Superior temporal gyrus (tissue), 1 donor: ENCODE results near the gene PPFIA1.
"Not testable (repeated sequence)": the region's sequence is repeated elsewhere in the genome, so short reads cannot be mapped to it uniquely, and the experiment has no call there.

Experiments
- DNase-seq: peaks from one replicate; pipeline ENCODE4 v3.0.0-alpha.2; 2016; ENCODE audit errors: extremely low spot score

PPFIA1 gene

DNA sequence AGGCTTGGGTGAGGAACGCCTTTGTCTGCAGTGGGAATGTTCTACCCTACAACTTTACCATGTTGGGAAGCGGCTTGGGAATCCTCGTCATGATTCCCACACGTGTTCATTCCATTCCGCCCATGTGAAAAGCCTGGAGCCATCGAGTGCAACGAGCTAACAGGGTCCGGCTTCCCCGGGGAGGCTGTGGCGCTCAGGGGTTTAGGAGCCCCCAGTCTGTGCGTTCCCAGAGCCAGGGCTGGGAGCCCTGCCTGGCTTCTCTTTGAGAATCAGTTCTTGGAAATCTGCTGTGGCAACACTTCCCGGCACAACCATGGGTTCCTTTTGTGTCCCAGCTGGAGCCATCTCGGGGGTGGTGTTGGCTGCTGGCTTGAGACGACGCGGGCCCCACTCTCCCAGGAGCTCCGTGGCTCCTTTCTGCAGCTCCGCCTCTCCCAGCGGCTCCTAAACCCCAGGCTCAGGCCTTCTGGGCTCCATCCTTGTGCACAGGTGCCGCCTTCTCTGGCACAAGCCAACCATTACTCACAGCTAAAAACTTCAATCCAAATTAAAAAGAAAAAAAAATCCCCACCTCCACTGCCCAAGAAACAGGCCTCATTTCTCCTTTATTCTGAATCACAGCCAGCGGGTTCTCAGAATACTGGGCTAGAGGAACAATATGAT lies 18.7 kb upstream of the PPFIA1 start:
- no peak for DNase-seq

DNA sequence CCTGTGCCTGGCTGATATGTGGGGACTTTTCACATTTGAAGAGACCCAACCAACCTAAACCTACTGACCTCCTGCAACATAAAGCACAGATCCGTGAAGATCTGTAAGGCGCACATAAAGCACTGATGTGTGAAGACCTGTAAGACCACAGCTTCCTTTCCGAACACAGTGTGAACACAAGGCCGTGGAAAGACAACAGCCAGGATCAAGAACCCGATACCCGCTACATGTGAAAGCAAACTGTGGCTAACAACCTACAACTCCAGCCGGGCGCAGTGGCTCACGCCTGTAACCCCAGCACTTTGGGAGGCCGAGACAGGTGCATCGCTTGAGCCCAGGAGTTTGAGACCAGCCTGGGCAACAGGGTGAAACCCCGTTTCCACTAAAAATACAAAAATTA lies 17.6 kb upstream of the PPFIA1 start:
- no peak for DNase-seq

DNA sequence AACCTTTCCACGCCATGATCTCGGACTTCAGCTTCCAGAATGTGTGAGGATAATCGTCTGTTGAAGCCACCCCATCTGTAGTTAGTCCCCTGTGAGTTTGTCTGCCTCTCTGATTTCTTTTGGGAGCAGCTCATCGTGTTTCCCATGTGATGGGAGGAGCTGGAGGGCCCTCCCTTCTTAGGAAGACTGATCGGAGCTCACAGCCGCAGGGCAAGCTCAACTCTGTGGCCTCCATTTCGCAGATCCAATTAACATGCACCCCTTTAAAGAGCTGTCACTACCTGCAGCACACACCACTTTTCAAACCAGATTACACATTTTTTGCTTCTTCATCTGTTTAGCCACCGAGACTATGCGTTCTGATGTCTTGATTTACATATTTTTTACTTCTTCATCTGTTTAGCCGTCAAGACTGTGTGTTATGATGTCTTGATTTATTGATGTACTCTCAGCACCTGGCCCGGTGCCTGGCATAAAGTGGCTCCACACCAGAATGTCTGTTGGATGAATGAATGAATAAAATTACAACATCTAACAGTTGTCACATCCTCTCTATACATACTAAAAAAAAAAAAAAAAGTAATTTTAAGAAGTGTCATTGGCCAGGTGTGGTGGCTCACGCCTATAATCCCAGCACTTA lies 14.9 kb upstream of the PPFIA1 start:
- DNase-seq = no peak

DNA sequence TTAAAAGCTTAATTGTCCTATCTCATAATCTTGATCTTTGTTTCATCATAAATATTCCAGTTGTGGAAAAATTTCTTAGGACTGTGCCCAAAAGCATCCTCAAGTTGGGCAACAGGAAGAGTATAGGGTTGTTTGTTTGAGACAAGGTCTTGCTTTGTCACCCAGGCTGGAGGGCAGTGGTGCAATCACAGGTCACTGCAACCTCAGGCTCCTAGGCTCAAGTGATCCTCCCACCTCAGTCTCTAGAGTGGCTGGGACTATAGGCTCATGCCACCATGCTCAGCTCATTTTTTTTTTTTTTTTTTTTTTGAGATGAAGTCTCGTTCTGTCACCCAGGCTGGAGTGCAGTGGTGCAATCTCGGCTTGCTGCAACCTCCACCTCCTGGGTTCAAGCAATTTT lies 11.4 kb upstream of the PPFIA1 start:
- DNase-seq = not testable (repeated sequence)

DNA sequence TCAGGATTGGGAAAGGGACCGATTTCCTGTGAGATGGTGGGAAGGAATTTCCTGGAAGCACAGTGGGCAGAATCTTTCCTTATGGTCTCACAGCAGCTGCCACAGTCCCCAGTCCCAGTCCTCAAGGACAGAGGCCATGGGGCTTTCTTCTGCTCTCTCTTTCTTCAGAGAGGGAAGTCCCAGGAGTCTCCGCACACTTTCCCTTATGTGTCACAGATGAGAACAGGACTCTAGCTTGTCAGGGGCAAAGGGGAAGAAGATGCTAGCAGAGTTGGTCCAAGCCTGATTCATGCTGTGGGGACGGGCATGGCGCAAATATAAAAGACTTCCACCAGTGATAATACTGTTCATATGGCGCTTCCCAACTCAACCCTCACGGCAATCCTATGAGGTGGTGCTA lies 7.5 kb upstream of the PPFIA1 start:
- DNase-seq = no peak

DNA sequence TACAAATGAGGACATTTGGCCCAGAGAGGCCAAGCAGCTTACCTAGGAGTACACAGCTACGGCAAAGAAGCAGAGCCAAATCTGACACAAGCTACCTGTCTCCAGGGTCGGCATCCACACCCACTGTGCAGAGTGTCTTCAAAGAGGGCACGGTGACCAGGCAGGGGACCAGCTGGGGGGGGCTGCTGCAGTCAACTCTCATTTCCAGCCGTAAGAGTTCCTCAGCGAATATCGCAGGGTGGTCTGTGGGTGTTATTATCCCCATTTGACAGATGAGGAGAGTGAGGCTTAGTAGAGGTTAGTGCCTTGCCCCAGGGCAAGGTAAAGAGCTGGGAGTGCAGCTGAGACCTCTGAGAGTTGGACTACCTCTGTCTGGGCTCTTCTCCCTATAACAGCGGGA lies 7.1 kb upstream of the PPFIA1 start:
- no peak for DNase-seq

DNA sequence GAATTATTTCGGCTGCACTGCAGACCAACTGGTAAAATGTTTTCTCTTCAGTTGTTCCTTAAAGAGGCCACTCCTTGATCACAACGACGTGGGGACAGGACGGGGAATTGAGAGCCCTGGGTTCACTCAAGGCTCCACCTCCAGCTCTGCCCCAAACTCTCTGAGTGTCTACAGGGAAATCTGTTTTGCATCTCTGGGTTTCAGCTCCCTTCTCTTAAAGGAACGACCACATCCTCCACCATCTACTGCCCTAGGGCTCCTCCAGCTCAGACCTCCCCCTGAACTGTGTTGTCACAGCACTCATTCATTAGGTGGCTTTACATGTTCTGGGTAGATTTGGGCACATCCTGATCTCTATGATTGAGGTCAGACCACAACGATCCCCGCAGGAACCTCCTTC lies 5.1 kb upstream of the PPFIA1 start:
- no peak for DNase-seq

DNA sequence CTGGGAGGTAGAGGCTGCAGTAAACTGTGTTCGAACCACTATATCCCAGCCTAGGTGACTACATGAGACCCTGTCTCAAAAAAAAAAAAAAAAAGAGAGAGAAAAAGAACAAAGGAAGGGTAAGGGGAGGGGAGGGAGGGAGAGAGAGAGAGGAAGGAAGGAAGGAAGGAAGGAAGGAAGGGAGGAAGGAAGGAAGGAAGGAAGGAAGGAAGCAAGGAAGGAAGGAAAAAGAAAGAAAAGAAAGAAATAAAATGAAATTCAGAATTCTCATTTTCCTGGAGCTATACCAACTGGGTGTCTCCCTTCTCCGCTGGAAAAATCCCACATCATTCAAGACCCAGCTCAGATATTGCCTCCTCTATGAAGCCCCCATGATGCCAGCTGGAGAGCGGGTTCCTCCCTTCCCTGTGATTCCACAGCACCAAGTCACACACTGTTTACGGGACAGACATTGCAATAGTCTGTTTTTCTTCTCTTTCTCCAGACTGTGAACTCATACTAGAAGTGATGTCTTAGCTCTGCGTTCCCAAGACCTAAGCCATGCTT lies 3.0 kb upstream of the PPFIA1 start:
- no peak for DNase-seq

DNA sequence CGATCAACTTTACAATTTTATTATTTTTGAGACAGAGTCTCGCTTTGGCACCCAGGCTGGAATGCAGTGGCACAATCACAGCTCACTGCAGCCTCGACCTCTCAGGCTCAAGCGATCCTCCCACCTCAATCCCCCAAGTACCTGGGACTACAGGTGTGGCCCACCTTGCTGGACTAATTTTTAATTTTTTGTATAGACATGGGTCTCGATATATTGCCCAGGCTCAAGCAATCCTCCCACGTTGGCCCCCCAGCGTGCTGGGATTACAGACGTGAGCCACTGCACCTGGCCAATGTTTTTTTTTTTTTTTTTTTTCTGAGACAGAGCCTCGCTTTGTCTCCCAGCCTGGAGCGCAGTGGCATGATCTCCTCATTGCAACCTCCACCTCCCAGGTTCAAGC lies 2.0 kb upstream of the PPFIA1 start:
- DNase-seq = no peak

DNA sequence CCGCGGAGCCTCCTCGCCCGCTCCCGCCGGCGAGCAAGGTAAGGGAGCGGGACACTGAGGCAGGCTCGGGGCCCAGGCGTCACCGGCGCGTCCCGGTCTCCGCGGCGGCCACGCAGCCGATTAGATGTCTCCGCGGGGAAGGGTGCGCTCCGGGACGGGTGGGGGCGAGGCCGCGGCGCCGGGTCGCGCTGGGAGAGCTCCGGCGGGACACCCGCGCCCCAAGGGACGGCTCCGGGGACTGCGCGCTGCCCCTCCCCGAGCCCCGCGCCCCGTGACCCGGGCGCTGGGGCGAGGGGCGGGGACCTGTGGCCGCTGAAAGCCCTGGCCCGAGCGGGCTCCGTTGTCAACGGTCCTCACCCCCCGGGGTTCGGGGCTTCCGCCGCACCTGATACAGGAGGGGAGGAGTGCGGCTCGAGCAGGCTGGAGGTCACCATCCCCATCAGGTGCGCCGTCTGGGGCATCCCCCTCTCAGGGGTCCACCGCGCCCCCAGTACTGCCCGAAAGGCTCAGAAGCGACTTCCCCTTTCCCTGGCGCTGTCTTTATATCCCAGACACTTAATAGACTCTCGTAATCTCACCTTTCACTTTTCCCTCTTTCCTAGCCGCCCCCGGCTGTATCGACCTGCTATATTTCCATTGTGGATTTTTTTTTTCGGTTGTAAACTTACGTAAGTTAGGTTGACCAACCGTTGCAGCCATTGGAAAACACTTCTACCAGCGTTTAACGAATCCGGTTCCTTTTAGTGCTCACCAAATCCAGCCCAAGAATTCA lies 573 bp downstream of the PPFIA1 start:
- DNase-seq = no peak

DNA sequence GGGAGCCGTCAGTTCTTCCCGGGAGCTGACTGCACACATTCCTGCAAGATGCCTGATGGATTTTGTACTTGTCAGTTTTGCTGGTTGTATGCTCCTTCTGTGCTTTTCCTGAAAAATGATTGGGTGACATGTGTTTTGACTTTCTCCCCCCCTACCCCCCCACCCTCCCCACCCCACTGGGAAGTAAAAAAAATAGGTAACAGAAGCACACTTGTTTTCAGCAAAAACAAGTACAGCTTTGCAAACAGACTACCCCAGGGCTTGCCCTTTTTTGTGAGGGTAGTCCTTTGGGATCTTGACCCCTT lies 1.1 kb downstream of the PPFIA1 start:
- DNase-seq = no peak

DNA sequence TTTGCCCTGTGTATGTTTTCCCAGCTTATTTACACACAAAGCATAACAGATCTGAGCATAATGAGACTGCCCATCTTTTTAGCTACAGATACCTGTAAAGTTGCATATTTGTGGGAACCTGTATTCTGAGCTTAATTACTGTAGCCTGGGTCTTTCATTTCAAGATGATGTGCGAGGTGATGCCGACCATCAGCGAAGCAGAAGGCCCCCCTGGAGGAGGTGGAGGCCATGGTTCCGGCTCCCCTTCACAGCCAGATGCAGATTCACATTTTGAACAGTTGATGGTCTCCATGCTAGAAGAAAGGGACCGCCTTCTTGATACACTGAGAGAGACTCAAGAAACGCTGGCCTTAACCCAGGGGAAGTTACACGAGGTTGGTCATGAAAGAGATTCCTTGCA lies 1.5 kb downstream of the PPFIA1 start:
- DNase-seq = no peak

DNA sequence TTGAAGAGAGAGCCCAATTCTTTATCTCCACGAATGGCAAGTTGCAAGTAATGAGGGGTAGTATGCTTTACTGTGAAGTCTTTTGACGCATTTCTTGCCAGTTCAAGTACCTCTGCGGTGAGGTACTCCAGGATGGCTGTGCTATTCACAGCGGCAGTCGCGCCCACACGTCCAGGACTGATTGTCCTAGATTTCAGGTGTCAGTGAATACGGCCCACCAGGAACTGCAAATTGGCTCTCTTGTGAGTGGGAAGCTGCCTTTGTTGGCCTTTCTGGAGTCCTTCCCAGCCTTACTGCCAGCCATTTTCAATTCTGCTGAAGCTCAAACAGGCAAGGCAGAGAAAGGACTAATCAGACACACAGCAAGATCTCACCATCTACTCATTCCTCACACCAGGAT lies 8.5 kb downstream of the PPFIA1 start:
- DNase-seq = peak; percentile 61

DNA sequence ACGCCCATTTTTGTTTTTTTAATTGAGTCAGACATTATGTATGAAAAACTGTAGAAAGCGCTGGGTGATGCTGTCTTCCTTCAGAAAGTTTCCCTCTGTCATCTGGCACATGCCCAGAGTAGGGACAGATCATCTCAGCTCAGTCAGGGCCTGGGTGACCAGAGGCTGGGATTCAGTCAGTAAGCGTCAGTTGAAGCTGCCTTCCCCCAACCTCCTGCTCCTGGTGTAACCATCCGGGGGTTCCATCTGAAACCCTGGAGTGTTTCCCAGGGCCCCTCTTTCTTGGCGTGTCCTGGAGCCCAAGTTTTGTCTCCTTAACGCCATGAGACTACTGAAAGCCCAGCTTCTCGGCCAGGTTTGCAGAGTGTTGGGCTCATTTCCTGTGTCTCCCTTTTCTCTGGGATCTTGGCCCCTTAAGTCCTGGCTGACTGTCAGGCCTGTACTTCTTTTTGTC lies 10.7 kb downstream of the PPFIA1 start:
- DNase-seq = no peak

DNA sequence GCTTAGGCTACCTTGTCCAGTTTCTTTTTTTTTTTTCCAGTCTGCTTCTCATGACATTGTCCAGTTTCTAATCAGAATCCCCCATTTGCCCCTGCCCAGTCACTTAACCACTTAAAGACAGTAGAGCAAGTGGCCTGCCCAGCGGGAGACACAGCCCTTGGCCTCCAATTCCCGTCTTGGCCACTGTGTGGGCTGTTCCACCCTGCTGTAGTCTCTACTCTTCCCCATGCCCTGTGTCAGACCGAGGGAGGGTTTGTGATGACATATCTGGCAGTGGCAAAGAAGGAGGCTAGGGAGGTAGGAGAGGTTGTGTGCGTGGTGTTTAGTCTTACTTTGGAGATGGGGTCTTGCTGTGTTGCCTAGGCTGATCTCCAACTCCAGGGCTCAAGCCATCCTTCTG lies 11.5 kb downstream of the PPFIA1 start:
- DNase-seq = no peak

DNA sequence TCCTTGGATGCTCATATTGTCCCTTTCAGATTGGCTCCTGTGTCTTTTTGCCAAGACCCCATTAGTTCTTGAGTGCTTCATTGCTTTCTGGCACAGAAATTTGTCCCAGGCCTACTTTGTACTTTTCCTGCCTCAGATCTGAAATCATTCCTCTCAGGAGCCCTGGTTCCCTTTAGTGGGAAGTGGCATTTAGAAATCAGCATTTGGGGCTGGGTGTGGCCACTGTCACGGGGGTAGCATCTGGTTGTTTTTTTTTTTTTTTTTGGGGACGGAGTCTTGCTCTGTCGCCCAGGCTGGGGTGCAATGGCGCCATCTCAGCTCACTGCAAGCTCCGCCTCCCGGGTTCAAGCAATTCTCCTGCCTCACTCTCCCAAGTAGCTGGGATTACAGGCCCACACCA lies 18.2 kb downstream of the PPFIA1 start:
- DNase-seq = no peak

DNA sequence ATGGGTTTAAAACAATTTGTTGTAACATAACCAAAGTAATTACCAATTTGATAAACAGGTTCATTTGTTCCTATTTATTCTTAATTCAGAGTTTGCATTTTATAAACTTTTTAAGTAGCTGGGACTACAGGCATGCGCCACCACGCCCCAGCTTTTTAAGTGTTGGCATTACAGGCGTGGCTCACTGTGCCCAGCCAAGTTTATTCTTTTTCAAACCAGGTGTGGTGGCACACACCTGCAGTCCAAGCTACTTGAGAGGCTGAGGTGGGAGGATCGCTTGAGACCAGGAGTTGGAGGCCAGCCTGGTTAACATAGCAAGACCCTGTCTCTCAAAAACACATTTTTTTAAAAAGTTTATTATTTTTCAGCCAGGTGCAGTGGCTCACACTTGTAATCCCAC lies 19.1 kb downstream of the PPFIA1 start:
- no peak for DNase-seq

DNA sequence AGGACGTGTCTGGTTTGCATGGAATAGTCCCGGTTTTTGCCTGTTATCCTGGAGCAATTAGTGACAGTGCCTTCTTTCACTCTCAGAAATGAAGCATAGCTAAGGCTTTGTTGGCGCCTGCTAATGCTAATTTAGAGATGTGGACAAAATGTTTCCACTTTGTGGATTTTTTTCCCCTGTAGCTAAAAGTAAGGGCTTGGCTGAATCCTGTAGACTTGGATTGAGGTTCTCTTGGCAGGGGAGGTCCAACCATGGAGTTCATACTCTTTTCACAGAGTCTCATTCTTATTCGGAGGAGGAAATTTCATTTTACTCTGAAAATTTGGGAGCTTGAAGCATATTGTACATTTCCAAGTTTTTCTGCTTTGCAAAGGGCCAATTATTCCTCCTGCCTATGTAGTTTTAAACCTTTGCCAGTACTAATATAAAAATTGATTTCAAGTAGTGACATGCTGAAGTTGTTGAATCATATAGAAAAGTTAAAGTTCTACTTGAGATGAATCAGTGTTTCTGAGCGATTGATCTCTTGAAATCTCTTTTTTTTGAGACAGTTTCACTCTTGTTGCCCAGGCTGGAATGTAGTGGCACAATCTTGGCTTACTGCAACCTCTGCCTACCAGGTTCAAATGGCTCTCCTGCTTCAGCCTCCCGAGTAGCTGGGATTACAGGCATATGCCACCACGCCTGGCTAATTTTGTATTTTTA lies 20.0 kb downstream of the PPFIA1 start:
- peak; percentile 32 for DNase-seq

DNA sequence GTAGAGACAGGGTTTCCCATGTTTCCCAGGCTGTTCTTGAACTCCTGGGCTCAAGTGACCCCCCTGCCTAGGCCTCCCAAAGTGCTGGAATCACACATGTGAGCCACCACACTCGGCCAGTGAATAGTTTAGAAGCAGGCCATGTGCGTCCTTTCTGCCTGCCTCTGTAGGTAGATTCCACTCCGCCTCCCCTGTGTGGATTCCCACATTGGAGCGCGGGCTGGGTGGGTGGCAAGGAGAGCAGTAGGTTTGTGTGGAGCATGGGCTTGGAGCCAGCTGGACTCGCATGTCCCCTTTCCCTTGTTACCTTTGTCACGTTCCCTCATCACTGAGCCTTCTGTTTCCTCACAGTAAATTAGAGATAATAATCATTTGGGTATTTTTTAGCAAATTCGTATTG lies 21.7 kb downstream of the PPFIA1 start:
- DNase-seq = no peak

DNA sequence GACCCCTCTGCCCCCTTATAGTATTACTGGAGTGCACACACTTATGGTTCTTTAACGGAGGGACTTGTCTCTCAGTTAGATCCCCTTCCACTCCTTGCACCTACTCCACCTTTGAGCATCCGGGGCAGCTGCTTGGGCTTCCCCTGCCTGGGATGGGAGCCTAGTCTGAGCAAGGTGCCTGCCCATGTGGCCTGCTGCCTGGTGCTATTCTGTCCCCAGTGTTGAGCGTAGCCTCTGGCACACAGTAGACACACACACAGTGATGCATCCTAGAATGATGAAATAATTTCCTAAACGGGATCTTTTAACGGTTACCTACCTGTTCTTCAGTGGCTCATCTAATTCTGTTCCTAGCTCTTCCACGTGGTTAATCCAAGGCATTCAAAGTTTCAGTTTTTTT lies 22.4 kb downstream of the PPFIA1 start:
- no peak for DNase-seq

DNA sequence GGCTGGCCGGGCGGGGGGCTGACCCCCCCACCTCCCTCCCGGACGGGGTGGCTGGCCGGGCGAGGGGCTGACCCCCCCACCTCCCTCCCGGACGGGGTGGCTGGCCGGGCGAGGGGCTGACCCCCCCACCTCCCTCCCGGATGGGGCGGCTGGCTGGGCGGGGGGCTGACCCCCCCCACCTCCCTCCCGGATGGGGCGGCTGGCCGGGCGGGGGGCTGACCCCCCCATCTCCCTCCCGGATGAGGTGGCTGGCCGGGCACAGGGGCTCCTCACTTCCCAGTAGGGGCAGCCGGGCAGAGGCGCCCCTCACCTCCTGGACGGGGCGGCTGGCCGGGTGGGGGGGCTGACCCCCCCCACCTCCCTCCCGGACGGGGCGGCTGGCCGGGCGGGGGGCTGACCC lies 24.7 kb downstream of the PPFIA1 start:
- DNase-seq = not testable (repeated sequence)

DNA sequence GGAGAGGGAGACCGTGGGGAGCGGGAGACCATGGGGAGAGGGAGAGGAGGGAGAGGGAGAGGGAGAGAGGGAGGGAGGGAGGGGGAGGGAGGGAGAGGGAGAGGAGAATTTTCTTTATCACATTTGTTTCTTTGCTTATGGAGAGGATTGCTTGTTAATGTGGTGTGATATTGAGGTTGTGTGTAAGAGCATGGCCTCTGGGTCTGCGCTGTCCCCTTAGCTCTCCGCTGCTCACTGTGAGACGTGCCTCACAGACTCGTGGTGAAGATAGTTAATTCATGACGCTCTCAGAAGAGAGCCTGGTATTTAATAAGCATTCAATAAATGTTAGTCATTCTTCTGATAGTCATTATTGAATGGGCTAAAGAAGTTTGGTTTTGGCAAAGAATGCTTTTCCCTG lies 26.2 kb downstream of the PPFIA1 start:
- DNase-seq = no peak
